Body of pancreas (tissue), 4 donors: ENCODE results near the gene SLC29A1. TPM values are rescaled to one million over a fixed set of nuclear protein-coding genes. Genes with fewer than 3 reads are reported as not detected.

Experiments
- ATAC-seq: fragments of 150-250 bp; one replicate; pipeline ENCODE4 v1.9.1; 2016
- DNase-seq, 4 donors: peaks; one replicate each; pipeline ENCODE4 v3.0.0-alpha.2; 2019
- H3K27ac ChIP-seq, 4 donors: fragments of 200-600 bp; sonication (generic); 1 replicate in 3 of 4; 2 replicates in 1 of 4; pipeline versions ENCODE4 v1.5.1 to v1.6.1; 2016 to 2019; ENCODE audit warnings: mild to moderate bottlenecking in 1 of 4, mixed read lengths in 1 of 4, moderate library complexity in 1 of 4
- H3K27me3 ChIP-seq, 2 donors: fragments of 200-600 bp; sonication (generic); one replicate each; pipeline ENCODE4 v1.6.0; 2016; ENCODE audit warnings: mild to moderate bottlenecking in 1 of 2
- H3K36me3 ChIP-seq, 2 donors: fragments of 200-600 bp; sonication (generic); replicated peaks in 1 of 2; 2 replicates each; pipeline ENCODE4 v1.5.1; 2016; ENCODE audit warnings: low read depth in 2 of 2; ENCODE audit not compliant: insufficient read depth in 1 of 2
- H3K4me1 ChIP-seq: fragments of 200-600 bp; sonication (generic); one replicate; pipeline ENCODE4 v1.6.0; 2016
- H3K4me3 ChIP-seq, 2 donors: fragments of 200-600 bp; sonication (generic); 1 replicate in 1 of 2; 2 replicates in 1 of 2; pipeline ENCODE4 v1.5.1; 2016 to 2019
- H3K9me3 ChIP-seq, 3 donors: fragments of 200-600 bp; sonication (generic); 1 replicate in 2 of 3; 2 replicates in 1 of 3; pipeline ENCODE4 v1.5.1; 2016
- CTCF ChIP-seq, 7 experiments: fragments of 450-650 bp in 4 of 7; fragments of 200-600 bp in 3 of 7; sonication (generic) in 3 of 7; IDR thresholded peaks; one replicate each; pipeline ENCODE4 v1.5.1; 2016 to 2019; ENCODE audit warnings: antibody characterized with exemption in 7 of 7
- POLR2A ChIP-seq, 3 donors: fragments of 450-650 bp; IDR thresholded peaks; one replicate each; pipeline ENCODE4 v1.6.1; 2016; ENCODE audit warnings: antibody characterized with exemption in 3 of 3, mild to moderate bottlenecking in 2 of 3
- WGBS, 2 donors: methylation state at CpG; one replicate each; pipeline ENCODE4 v1.1.5; 2017; 5-methylcytosine and 5-hydroxymethylcytosine counted together
- intact Hi-C: fragments of 100-400 bp; cut with DNase I; formaldehyde crosslinking; loops from one replicate; pipeline ENCODE4 v1.15.1; 2023
- total RNA-seq, 2 donors: library from RNA; depleted of rRNA; stranded (reverse); fragments of >200 nt; gene quantifications; one replicate each; pipeline ENCODE4 v1.1.0, GENCODE V29; 2016

The SLC29A1 gene
- total RNA-seq, 2 donors from 2014 or later, result 44.8 to 90.3 TPM

GRCh38 chr6:44234101-44235025 lies 11.0 kb downstream of the SLC29A1 start:
- intact Hi-C loops, result loop anchor here (5.0 kb wide), 1 partner anchor 62 kb away; no protein-coding TSS in a partner anchor
- ATAC-seq, result no peak

GRCh38 chr6:44235269-44235668 lies 11.9 kb downstream of the SLC29A1 start:
- Histone ChIP-seq H3K9me3 (no peaks in the 10 kb centered on the region), H3K27me3 (no peaks in the 10 kb centered on the region), H3K36me3 (peaks cover 0 to 8% of the 10 kb centered on the region in 2 donors), H3K4me1 (peaks cover 52% of the 10 kb centered on the region), H3K4me3 (no peak overlapping the region), H3K27ac (peak overlapping the region; percentile 22 to 99 (median 64))
- 64 to 70% methylated on average over 6 of the region's 6 CpGs for WGBS, 2 donors
- TF ChIP-seq CTCF (IDR thresholded peaks at IDR 0.05) (no peak), POLR2A (IDR thresholded peaks at IDR 0.05) (no peak)
- ATAC-seq, result no peak
- no peak for DNase-seq
- intact Hi-C loops, result no loop called here

More at GRCh38 chr6:44234101-44235025, 11.0 kb downstream of the SLC29A1 start:
- peaks cover 0 to 12% of the 10 kb centered on the region in 2 donors for H3K36me3 ChIP-seq
- peak; percentile 59 to 76 (median 74) for DNase-seq
- WGBS, 2 donors, result 47 to 51% methylated on average over 5 of the region's 5 CpGs
- TF ChIP-seq POLR2A (IDR thresholded peaks at IDR 0.05) (no peak), CTCF (IDR thresholded peaks at IDR 0.05) (peak; percentile 25 to 70 (median 51))
- H3K27me3 ChIP-seq, result no peaks in the 10 kb centered on the region
- H3K4me1 ChIP-seq, result peaks cover 56% of the 10 kb centered on the region
- peak overlapping the region; percentile 22 to 99 (median 64) for H3K27ac ChIP-seq
- H3K9me3 ChIP-seq, result no peaks in the 10 kb centered on the region
- no peak overlapping the region for H3K4me3 ChIP-seq

GRCh38 chr6:44235891-44236516 lies 12.6 kb downstream of the SLC29A1 start:
- intact Hi-C loops, result no loop called here
- DNase-seq, result no peak
- H3K9me3 ChIP-seq, result no peaks in the 10 kb centered on the region
- ATAC-seq, result no peak
- WGBS, 2 donors, result 81 to 84% methylated on average over 3 to 6 of the region's 6 CpGs
- H3K27ac ChIP-seq, result peak overlapping the region in 3 of 4 donors; percentile 92 to 99 (median 97)
- H3K27me3 ChIP-seq, result no peaks in the 10 kb centered on the region
- peaks cover 0 to 8% of the 10 kb centered on the region in 2 donors for H3K36me3 ChIP-seq
- H3K4me1 ChIP-seq, result peaks cover 52% of the 10 kb centered on the region
- TF ChIP-seq CTCF (IDR thresholded peaks at IDR 0.05), result no peak
- no peak for TF ChIP-seq POLR2A (IDR thresholded peaks at IDR 0.05)
- H3K4me3 ChIP-seq, result no peak overlapping the region

- ATAC-seq (peak; percentile 95), DNase-seq (peak; percentile 97 to 99 (median 98))
- intact Hi-C loops, result no loop called here
- Histone ChIP-seq H3K4me3 (peak overlapping the region; percentile 7 to 22), H3K36me3 (peaks cover 0 to 6% of the 10 kb centered on the region in 2 donors), H3K27ac (peak overlapping the region; percentile 92 to 100 (median 98)), H3K9me3 (no peaks in the 10 kb centered on the region), H3K27me3 (no peaks in the 10 kb centered on the region), H3K4me1 (peaks cover 52% of the 10 kb centered on the region)
- TF ChIP-seq CTCF (IDR thresholded peaks at IDR 0.05) (peak in 2 of 7 experiments; percentile 14 to 21), POLR2A (IDR thresholded peaks at IDR 0.05) (peak; percentile 58 to 87 (median 87))
- 4 to 5% methylated on average over 13 to 22 of the region's 22 CpGs for WGBS, 2 donors
These were observed 13.8 kb downstream of the SLC29A1 start for GRCh38 chr6:44237021-44237812.
